Mucosa of rectum (tissue), 2 donors: ENCODE results near the gene LIMA1.
A peak's percentile ranks its signal among the peaks of the same experiment; 100 is the strongest.
"Not testable (repeated sequence)": the region's sequence is repeated elsewhere in the genome, so short reads cannot be mapped to it uniquely, and the experiment has no call there.

Experiments
- H3K27ac ChIP-seq, 2 donors: one replicate each; pipeline ENCODE4 v1.7.0; 2013; ENCODE audit warnings: inconsistent platforms in 2 of 2, low read depth in 2 of 2, low read length in 2 of 2
- H3K27me3 ChIP-seq, 2 donors: one replicate each; pipeline ENCODE4 v1.7.0; 2013; ENCODE audit warnings: low read length in 2 of 2; ENCODE audit not compliant: control insufficient read depth in 2 of 2, insufficient read depth in 2 of 2
- H3K36me3 ChIP-seq, 2 donors: one replicate each; pipeline ENCODE4 v1.7.0; 2013; ENCODE audit warnings: low read length in 2 of 2; ENCODE audit not compliant: control insufficient read depth in 2 of 2, insufficient read depth in 2 of 2
- H3K4me1 ChIP-seq, 2 donors: one replicate each; pipeline ENCODE4 v1.7.0; 2013; ENCODE audit warnings: low read length in 2 of 2, mild to moderate bottlenecking in 1 of 2; ENCODE audit not compliant: control insufficient read depth in 2 of 2, insufficient read depth in 2 of 2
- H3K4me3 ChIP-seq, 2 donors: one replicate each; pipeline ENCODE4 v1.7.0; 2013; ENCODE audit warnings: low read length in 2 of 2
- H3K9ac ChIP-seq, 2 donors: one replicate each; pipeline ENCODE4 v1.7.0; 2013; ENCODE audit warnings: low read length in 2 of 2, low read depth in 1 of 2, mild to moderate bottlenecking in 1 of 2
- H3K9me3 ChIP-seq, 2 donors: one replicate each; pipeline ENCODE4 v1.7.0; 2013; ENCODE audit warnings: low read length in 2 of 2; ENCODE audit not compliant: control insufficient read depth in 2 of 2
- donor health status: healthy.
- donor health status: Normal muscosa, but diverticular disease.

Gene LIMA1

DNA sequence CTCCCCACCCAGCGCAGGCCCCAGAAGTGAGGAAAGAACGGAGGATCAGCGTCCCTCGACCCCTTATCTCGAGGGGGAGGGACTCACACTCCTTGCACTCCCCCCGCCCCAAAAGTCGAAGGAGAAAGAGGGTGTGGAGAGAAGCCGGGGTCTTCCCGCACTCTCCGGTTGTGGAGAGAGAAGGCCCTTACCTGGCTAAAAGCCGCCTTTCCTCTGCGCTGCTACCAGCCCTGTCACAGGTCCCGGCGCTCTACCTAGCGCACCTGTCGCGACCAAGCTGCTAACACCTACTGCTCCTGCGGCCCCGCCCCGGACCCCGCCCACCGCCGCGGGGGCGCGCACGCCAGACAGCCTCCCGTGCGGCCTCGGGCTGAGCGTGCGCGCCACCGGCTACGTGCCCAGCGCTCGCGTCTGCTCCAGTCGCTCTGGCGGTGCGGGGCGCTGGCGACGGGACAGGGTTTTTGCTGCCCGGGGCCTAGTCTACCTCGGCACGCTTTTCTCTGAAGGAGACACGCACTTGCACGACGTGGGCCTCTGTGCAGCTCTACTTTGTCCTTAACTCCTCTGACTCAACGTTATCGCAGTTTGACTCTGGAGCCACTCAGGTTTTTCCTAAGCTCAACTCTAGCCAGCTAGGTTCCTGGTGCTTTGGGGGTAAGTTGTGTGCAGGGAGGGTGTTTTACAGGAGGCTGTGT is at the start of gene LIMA1:
Gene LIMA1, minus strand, starts transcription at position 292 of the 695 bp plus-strand sequence. CDS start 34,769 bp downstream, outside the sequence.
- Histone ChIP-seq H3K36me3 (peaks cover 0 to 2% of the 10 kb centered on the region in 2 donors), H3K4me1 (peaks cover 2 to 8% of the 10 kb centered on the region in 2 donors), H3K9ac (peak within 1 kb of the TSS; percentile 92 to 96), H3K9me3 (no peaks in the 10 kb centered on the region), H3K27me3 (no peaks in the 10 kb centered on the region), H3K27ac (peak within 1 kb of the TSS; percentile 88 to 90), H3K4me3 (peak within 1 kb of the TSS; percentile 83 to 96)

DNA sequence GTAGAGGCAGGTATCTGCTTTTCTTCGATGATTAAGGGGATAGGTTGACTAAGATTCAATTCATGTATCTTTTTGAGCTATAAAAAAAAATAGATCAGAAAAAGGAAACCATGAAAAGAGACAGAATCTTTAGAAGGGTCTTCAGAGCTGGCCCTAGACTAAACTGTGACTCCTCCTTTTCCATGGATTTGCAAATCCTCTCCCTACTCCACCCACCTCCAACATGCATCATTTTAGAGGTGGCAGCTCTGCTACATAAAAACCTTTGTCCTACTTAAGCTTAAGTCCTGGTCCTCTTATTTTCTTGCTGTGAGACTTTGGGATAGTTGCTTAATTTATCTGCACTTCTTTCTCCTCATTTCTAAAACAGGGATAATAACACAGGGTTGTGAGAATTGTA is 48.4 kb upstream of the LIMA1 start:
- Histone ChIP-seq H3K36me3 (no peaks in the 10 kb centered on the region), H3K9me3 (no peaks in the 10 kb centered on the region), H3K4me1 (peaks cover 0 to 7% of the 10 kb centered on the region in 2 donors), H3K27ac (no peak overlapping the region), H3K27me3 (no peaks in the 10 kb centered on the region), H3K9ac (no peak overlapping the region), H3K4me3 (no peak overlapping the region)

DNA sequence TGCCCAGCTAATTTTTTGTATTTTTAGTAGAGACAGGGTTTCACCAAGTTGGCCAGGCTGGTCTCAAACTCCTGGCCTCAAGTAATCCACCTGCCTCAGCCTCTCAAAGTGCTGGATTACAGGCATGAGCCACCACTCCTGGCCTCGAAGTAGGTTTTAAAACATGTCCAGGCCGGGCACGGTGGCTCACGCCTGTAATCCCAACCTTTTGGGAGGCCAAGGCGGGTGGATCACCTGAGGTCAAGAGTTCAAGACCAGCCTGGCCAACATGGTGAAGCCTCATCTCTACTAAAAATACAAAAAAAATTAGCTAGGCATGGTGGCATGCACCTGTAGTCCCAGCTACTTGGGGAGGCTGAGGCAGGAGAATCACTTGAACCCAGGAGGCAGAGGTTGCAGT is 45.3 kb upstream of the LIMA1 start:
- H3K9ac ChIP-seq, H3K9me3 ChIP-seq, H3K27me3 ChIP-seq, H3K4me3 ChIP-seq, H3K27ac ChIP-seq, H3K36me3 ChIP-seq: not testable (repeated sequence)
- peaks cover 4 to 20% of the 10 kb centered on the region in 2 donors for H3K4me1 ChIP-seq

DNA sequence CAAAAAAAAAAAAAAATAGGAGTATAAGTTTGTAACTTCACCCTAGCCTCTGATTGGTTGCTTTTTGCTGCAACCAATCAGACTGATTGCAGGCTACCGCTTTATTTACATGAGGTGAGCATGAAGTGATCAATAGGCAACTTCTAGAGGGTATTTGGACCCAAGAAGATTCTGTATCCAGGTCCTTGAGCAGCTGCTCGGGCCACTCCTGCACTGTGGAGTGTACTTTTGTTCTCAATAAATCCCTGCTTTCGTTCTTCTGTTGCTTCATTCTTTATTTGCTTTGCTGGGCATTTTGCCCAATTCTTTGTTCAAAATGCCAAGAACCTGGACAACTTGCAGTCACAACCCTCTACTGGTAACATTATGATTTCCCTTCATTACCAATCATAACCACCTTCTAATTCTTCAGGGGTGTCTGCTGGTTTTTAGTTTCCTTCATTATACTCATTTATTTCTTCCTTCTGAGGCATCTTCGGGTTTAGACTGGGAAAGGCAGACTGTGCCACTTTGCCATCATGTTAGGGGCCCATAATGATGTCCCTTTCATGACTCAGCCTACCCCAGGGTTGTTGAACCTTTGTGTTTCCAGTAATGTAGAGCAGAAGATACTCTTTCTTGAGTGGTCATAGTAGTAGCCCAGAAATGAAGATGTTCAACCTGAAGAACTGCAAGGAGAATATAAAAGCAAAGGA is 43.4 kb upstream of the LIMA1 start:
- no peaks in the 10 kb centered on the region for H3K27me3 ChIP-seq
- H3K4me3 ChIP-seq, result peak overlapping the region; percentile 3 to 55
- H3K9ac ChIP-seq, result peak overlapping the region in 1 of 2 donors; percentile 48
- no peaks in the 10 kb centered on the region for H3K36me3 ChIP-seq
- H3K9me3 ChIP-seq, result no peaks in the 10 kb centered on the region
- H3K27ac ChIP-seq, result peak overlapping the region; percentile 56 to 65
- H3K4me1 ChIP-seq, result peaks cover 4 to 22% of the 10 kb centered on the region in 2 donors

DNA sequence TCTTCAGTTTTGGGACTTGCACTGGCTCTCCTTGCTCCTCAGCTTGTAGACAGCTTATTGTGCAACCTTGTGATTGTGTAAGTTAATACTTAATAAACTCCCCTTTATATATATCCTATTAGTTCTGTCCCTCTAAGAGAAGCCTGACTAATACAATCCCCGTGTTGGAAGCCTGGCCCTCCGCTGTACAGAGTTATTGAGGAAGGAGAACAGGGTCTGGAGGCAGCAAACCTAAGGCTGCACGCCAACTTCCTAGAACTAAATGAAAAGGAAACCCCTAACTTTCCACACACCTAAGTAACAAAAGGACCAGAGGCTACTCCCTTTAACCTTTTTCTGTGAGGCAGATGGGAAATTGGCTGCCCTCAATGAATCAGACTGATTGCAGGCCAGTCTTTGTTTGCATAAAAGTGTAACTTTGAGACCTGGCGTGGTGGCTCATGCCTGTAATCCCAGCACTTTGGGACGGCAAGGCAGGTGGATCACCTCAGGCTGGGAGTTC is 42.6 kb upstream of the LIMA1 start:
- H3K36me3 ChIP-seq, result no peaks in the 10 kb centered on the region

DNA sequence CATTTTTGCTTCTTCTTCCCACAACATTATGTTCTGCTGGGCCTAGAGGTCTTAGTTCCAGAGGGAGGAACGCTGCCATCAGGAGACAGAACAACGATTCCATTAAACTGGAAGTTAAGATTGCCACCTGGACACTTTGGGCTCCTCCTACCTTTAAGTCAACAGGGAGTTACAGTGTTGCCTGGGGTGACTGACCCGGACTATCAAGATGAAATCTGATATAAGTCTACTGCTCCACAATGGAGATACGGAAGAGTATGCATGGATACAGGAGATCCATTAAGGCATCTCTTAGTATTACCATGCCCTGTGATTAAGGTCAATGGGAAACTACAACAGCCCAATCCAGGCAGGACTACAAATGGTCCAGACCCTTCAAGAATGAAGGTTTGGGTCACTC is 41.5 kb upstream of the LIMA1 start:
- peak overlapping the region in 1 of 2 donors; percentile 7 for H3K27ac ChIP-seq
- H3K36me3 ChIP-seq, result not testable (repeated sequence)
- H3K4me1 ChIP-seq, result peaks cover 4 to 22% of the 10 kb centered on the region in 2 donors

More for the DNA sequence above, 42.6 kb upstream of the LIMA1 start:
- no peaks in the 10 kb centered on the region for H3K27me3 ChIP-seq
- H3K4me3 ChIP-seq, result peak overlapping the region in 1 of 2 donors; percentile 55
- H3K27ac ChIP-seq, result peak overlapping the region; percentile 56 to 61
- H3K9me3 ChIP-seq, result no peaks in the 10 kb centered on the region
- peaks cover 4 to 22% of the 10 kb centered on the region in 2 donors for H3K4me1 ChIP-seq
- no peak overlapping the region for H3K9ac ChIP-seq

GRCh38 chr12:50324077-50324476 is 40.8 kb upstream of the LIMA1 start:
- H3K4me3 ChIP-seq, H3K27ac ChIP-seq, H3K36me3 ChIP-seq, H3K27me3 ChIP-seq, H3K9ac ChIP-seq, H3K9me3 ChIP-seq: not testable (repeated sequence)
- H3K4me1 ChIP-seq, result peaks cover 4 to 22% of the 10 kb centered on the region in 2 donors

More for the DNA sequence above, 41.5 kb upstream of the LIMA1 start:
- not testable (repeated sequence) for H3K4me3 ChIP-seq, H3K9ac ChIP-seq, H3K27me3 ChIP-seq, H3K9me3 ChIP-seq

GRCh38 chr12:50322206-50322605 is 38.9 kb upstream of the LIMA1 start:
- Histone ChIP-seq H3K4me1 (peaks cover 4 to 18% of the 10 kb centered on the region in 2 donors), H3K36me3 (no peaks in the 10 kb centered on the region), H3K27me3 (no peaks in the 10 kb centered on the region), H3K27ac (no peak overlapping the region), H3K9me3 (no peaks in the 10 kb centered on the region), H3K9ac (no peak overlapping the region), H3K4me3 (no peak overlapping the region)

- Histone ChIP-seq H3K9ac (no peak overlapping the region), H3K36me3 (no peaks in the 10 kb centered on the region), H3K27me3 (no peaks in the 10 kb centered on the region), H3K4me1 (peaks cover 4 to 9% of the 10 kb centered on the region in 2 donors), H3K4me3 (no peak overlapping the region), H3K27ac (no peak overlapping the region), H3K9me3 (no peaks in the 10 kb centered on the region)
Measured at GRCh38 chr12:50317203-50317602, 33.9 kb upstream of the LIMA1 start.

DNA sequence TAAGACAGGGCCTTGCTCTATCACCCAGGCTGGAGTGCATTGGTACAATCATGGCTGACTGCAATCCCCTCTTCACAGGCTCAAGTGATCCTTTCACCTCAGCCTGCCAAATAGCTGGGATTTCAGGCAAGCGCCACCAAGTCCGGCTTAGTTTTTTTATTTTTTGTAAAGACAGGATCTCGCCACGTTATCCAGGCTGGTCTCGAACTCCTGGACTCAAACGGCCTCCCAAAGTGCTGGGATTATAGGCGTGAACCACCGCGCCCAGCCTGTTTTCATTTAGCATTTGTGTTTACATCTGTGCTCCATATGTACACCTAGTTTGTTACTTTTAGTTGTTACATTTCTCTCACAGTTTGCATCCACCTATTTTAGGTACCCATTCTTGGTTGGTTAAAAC is 32.5 kb upstream of the LIMA1 start:
- Histone ChIP-seq H3K4me3 (no peak overlapping the region), H3K27ac (no peak overlapping the region), H3K36me3 (no peaks in the 10 kb centered on the region), H3K9ac (no peak overlapping the region), H3K4me1 (peaks cover 4 to 10% of the 10 kb centered on the region in 2 donors), H3K9me3 (no peaks in the 10 kb centered on the region), H3K27me3 (no peaks in the 10 kb centered on the region)
